Adrenal gland (tissue), 5 donors: ENCODE measurements around the gene PPAT.
A peak's percentile ranks its signal among the peaks of the same experiment; 100 is the strongest.

Experiments used
- CTCF ChIP-seq, 6 experiments: fragments of 450-650 bp in 4 of 6; fragments of 200-600 bp in 2 of 6; sonication (generic) in 1 of 6; IDR thresholded peaks; 1 replicate in 5 of 6; 2 replicates in 1 of 6; pipeline versions ENCODE4 v1.5.1 to v1.8.0; 2016 to 2021; ENCODE audit warnings: antibody characterized with exemption in 6 of 6, mild to moderate bottlenecking in 2 of 6, moderate library complexity in 1 of 6
- POLR2A ChIP-seq, 2 donors: fragments of 450-650 bp; IDR thresholded peaks; one replicate each; pipeline ENCODE4 v1.6.1; 2017; ENCODE audit warnings: antibody characterized with exemption in 2 of 2, mild to moderate bottlenecking in 2 of 2, moderate library complexity in 1 of 2
- donor health status: DM: no; HTN: no; CAD: no.

GRCh38 chr4:56424697-56425514 lies 10.5 kb downstream of the PPAT start:
- TF ChIP-seq CTCF (IDR thresholded peaks at IDR 0.05), result peak; percentile 41 to 78 (median 62)
- TF ChIP-seq POLR2A (IDR thresholded peaks at IDR 0.05), result no peak
